ENCODE measurements around the gene TSC1. TPM values are rescaled to one million over a fixed set of nuclear protein-coding genes. Genes with fewer than 3 reads are reported as not detected.

TSC1 gene
- total and polyA plus RNA-seq, 7 donors, result 4.2 to 55.9 (median 35.3) TPM

- H3K4me3 ChIP-seq, result no peak overlapping the region
- peaks cover 0 to 8% (median 0%) of the 10 kb centered on the region in 4 donors for H3K4me1 ChIP-seq
- H3K36me3 ChIP-seq, result no peaks in the 10 kb centered on the region
- intact Hi-C loops (cut with DNase I), result no loop called here
- H3K27me3 ChIP-seq, result peaks cover 0 to 72% (median 43%) of the 10 kb centered on the region in 3 donors
- WGBS, 2 donors, result 57 to 63% methylated on average over 6 of the region's 6 CpGs
- H3K9me3 ChIP-seq, result no peaks in the 10 kb centered on the region
- no peak for DNase-seq
- TF ChIP-seq CTCF (IDR thresholded peaks at IDR 0.05), result no peak
- no peak for TF ChIP-seq POLR2AphosphoS5 (IDR thresholded peaks at IDR 0.05)
- H3K27ac ChIP-seq, result no peak overlapping the region
Measured at GRCh38 chr9:132975961-132976360, 31.5 kb upstream of the TSC1 start.

- Histone ChIP-seq H3K27ac (no peak overlapping the region), H3K4me3 (no peak overlapping the region), H3K9me3 (no peaks in the 10 kb centered on the region), H3K36me3 (no peaks in the 10 kb centered on the region), H3K4me1 (peaks cover 0 to 8% (median 0%) of the 10 kb centered on the region in 4 donors), H3K27me3 (peaks cover 0 to 66% (median 35%) of the 10 kb centered on the region in 3 donors)
- WGBS, 2 donors, result 85 to 95% methylated on average over 5 of the region's 5 CpGs
- TF ChIP-seq POLR2A (IDR thresholded peaks at IDR 0.05) (no peak), POLR2AphosphoS5 (IDR thresholded peaks at IDR 0.05) (no peak), CTCF (IDR thresholded peaks at IDR 0.05) (no peak), EP300 (IDR thresholded peaks at IDR 0.05) (no peak)
- no peak for DNase-seq
- intact Hi-C loops (cut with DNase I), result no loop called here
Measured at GRCh38 chr9:132973713-132974112, 29.3 kb upstream of the TSC1 start.

- no peak for TF ChIP-seq CTCF (IDR thresholded peaks at IDR 0.05)
- no peak for TF ChIP-seq POLR2AphosphoS5 (IDR thresholded peaks at IDR 0.05)
- no peak for TF ChIP-seq POLR2A (IDR thresholded peaks at IDR 0.05)
- no peak for TF ChIP-seq EP300 (IDR thresholded peaks at IDR 0.05)
- Histone ChIP-seq H3K4me3 (no peak overlapping the region), H3K9me3 (no peaks in the 10 kb centered on the region), H3K4me1 (peaks cover 0 to 8% (median 0%) of the 10 kb centered on the region in 4 donors), H3K27ac (no peak overlapping the region), H3K36me3 (no peaks in the 10 kb centered on the region), H3K27me3 (peaks cover 0 to 60% (median 30%) of the 10 kb centered on the region in 3 donors)
- no peak for DNase-seq
- intact Hi-C loops (cut with DNase I), result no loop called here
- 67 to 84% methylated on average over 18 of the region's 18 CpGs for WGBS, 2 donors
Measured at GRCh38 chr9:132973166-132973565, 28.8 kb upstream of the TSC1 start.

GRCh38 chr9:132970324-132971062 lies 26.1 kb upstream of the TSC1 start:
- H3K27me3 ChIP-seq, result peaks cover 0 to 34% (median 13%) of the 10 kb centered on the region in 3 donors
- no peak for TF ChIP-seq POLR2AphosphoS5 (IDR thresholded peaks at IDR 0.05)
- TF ChIP-seq CTCF (IDR thresholded peaks at IDR 0.05), result no peak
- TF ChIP-seq POLR2A (IDR thresholded peaks at IDR 0.05), result no peak
- no peak for TF ChIP-seq EP300 (IDR thresholded peaks at IDR 0.05)
- intact Hi-C loops (cut with DNase I), result no loop called here
- no peaks in the 10 kb centered on the region for H3K9me3 ChIP-seq
- peaks cover 0 to 8% (median 0%) of the 10 kb centered on the region in 4 donors for H3K4me1 ChIP-seq
- 57 to 77% methylated on average over 16 of the region's 16 CpGs for WGBS, 2 donors
- no peaks in the 10 kb centered on the region for H3K36me3 ChIP-seq
- no peak overlapping the region for H3K27ac ChIP-seq
- no peak overlapping the region for H3K4me3 ChIP-seq
- no peak for DNase-seq
